Esophagus (tissue), 2 donors: ENCODE data around the gene EXOC6B. TPM values are rescaled to one million over a fixed set of nuclear protein-coding genes. Genes with fewer than 3 reads are reported as not detected.
"Not testable (repeated sequence)": the region's sequence is repeated elsewhere in the genome, so short reads cannot be mapped to it uniquely, and the experiment has no call there.

Source experiments
- H3K27ac ChIP-seq, 2 donors: one replicate each; pipeline ENCODE4 v1.5.1; 2013; ENCODE audit warnings: low read depth in 2 of 2, mild to moderate bottlenecking in 2 of 2, inconsistent platforms in 1 of 2, low read length in 1 of 2, moderate library complexity in 1 of 2
- H3K27me3 ChIP-seq, 2 donors: one replicate each; pipeline ENCODE4 v1.6.1; 2013; ENCODE audit warnings: low read length in 2 of 2, control low read depth in 1 of 2, mild to moderate bottlenecking in 1 of 2; ENCODE audit not compliant: insufficient read depth in 2 of 2, control insufficient read depth in 1 of 2
- H3K36me3 ChIP-seq, 2 donors: one replicate each; pipeline ENCODE4 v1.6.1; 2013; ENCODE audit warnings: low read length in 1 of 2; ENCODE audit not compliant: control insufficient read depth in 2 of 2, insufficient read depth in 2 of 2
- H3K4me1 ChIP-seq, 2 donors: one replicate each; pipeline ENCODE4 v1.6.1; 2013; ENCODE audit warnings: low read length in 1 of 2; ENCODE audit not compliant: control insufficient read depth in 2 of 2, insufficient read depth in 2 of 2
- H3K4me3 ChIP-seq, 2 donors: one replicate each; pipeline ENCODE4 v1.5.1; 2013; ENCODE audit warnings: low read length in 2 of 2, mild to moderate bottlenecking in 2 of 2, low read depth in 1 of 2, moderate library complexity in 1 of 2
- H3K9me3 ChIP-seq, 2 donors: one replicate each; pipeline ENCODE4 v1.6.1; 2013; ENCODE audit warnings: mild to moderate bottlenecking in 2 of 2, low read depth in 1 of 2, low read length in 1 of 2, moderate library complexity in 1 of 2; ENCODE audit not compliant: control insufficient read depth in 2 of 2, insufficient read depth in 1 of 2
- WGBS, 2 donors: extraction: QIAGEN DNeasy Blood & Tissue Kit; methylation state at CpG; one replicate each; pipeline ENCODE4 v1.1.7; 2013; 5-methylcytosine and 5-hydroxymethylcytosine counted together
- polyA plus RNA-seq, 2 donors: library from polyadenylated mRNA; stranded (reverse); fragments of 200-250 nt; gene quantifications; one replicate each; pipeline ENCODE4 v1.2.3, GENCODE V29; 2013
- donor health status: healthy with polysubstance abuse.
- donor health status: Bipolar disorder and iron deficiency.

Gene EXOC6B
- polyA plus RNA-seq, 2 donors: 6.0 to 8.4 TPM

DNA sequence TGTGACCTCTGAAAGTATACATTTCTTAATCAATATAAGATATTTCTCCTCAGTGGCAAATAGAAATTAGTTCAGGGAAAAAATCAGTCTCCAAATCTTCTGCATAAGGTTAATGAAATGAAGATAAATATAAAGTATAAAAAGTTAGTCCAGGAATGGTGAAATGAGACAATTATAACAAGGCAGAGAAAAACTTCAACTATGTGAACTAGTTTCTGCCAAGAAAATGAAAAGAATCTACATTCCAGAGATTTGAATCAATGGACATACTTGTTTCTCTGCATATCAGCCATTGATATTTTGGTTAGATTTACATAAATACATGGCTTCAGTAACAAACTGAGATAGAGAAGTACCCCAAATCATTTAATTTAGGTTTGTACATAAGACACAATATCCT lies 249.0 kb downstream of the EXOC6B start:
- no peak overlapping the region for H3K4me3 ChIP-seq
- H3K27ac ChIP-seq: no peak overlapping the region
- no peaks in the 10 kb centered on the region for H3K27me3 ChIP-seq
- H3K36me3 ChIP-seq: no peaks in the 10 kb centered on the region
- H3K4me1 ChIP-seq: no peaks in the 10 kb centered on the region
- H3K9me3 ChIP-seq: no peaks in the 10 kb centered on the region

DNA sequence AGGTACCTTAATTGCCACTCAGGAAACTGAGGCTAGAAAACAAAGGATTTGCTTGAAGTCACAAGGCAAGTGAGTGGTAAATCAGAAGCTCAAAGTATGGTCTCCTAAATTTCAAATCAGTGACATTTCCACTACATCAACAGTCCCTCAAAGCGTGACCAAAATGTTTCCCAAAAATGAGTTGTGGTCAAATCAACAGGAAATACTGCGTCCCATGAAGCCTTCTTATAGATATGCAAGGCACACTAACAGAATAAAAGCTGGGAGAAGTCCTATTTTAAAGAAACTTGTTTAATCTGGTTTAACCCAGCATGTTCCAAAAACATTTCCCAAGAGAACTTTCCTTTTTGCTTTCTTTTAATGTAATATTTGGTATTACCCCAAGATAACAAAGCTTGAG lies 249.4 kb downstream of the EXOC6B start:
- 79 to 80% methylated on average over 2 of the region's 2 CpGs for WGBS, 2 donors
- Histone ChIP-seq H3K27me3 (no peaks in the 10 kb centered on the region), H3K36me3 (no peaks in the 10 kb centered on the region), H3K9me3 (no peaks in the 10 kb centered on the region), H3K4me1 (no peaks in the 10 kb centered on the region), H3K27ac (no peak overlapping the region), H3K4me3 (no peak overlapping the region)

DNA sequence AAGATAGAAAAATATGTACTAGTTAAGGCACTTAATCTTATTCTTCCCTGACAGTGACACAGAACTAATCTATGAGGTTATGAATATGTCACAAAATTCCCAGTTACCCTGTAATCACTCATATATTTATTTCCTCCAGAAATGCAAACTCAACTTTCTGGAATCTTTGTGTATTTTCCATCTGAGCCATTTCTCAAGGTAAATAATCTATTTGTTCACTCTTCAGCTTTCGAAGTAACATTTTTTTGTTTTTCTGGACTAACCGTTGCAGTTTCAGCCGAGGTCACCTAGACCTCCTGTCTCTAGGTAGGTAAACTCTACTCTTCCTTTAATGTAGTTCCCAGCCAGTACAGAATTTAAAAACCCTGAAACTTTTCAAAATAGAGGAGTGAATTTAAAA lies 250.9 kb downstream of the EXOC6B start:
- H3K9me3 ChIP-seq: no peaks in the 10 kb centered on the region
- H3K4me3 ChIP-seq: no peak overlapping the region
- WGBS, 2 donors: 84 to 95% methylated on average over 3 of the region's 3 CpGs
- H3K27me3 ChIP-seq: no peaks in the 10 kb centered on the region
- no peaks in the 10 kb centered on the region for H3K4me1 ChIP-seq
- no peaks in the 10 kb centered on the region for H3K36me3 ChIP-seq
- no peak overlapping the region for H3K27ac ChIP-seq

DNA sequence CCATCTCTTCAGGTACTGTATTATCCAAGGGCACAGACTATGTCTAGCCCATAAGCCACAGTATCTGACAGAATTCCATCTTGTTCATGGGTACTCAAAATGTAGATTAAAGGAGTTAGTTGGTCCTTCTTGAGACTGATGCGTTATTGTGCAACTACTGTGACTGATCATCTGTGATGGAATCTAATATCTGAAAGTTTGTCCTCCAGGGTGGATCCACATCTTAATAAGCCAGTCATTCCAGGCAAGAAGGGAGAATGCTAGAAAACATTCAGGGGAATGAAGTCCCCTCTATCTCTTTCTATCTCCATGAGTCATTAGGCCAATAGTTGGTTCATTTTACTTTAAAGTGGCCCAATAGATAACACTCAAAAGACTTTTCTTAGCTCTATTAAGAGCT lies 252.6 kb downstream of the EXOC6B start:
- no peaks in the 10 kb centered on the region for H3K4me1 ChIP-seq
- no peaks in the 10 kb centered on the region for H3K9me3 ChIP-seq
- no peak overlapping the region for H3K4me3 ChIP-seq
- no peaks in the 10 kb centered on the region for H3K27me3 ChIP-seq
- H3K27ac ChIP-seq: no peak overlapping the region
- WGBS, 2 donors: 99 to 100% methylated on average over 1 of the region's 1 CpG
- H3K36me3 ChIP-seq: no peaks in the 10 kb centered on the region

DNA sequence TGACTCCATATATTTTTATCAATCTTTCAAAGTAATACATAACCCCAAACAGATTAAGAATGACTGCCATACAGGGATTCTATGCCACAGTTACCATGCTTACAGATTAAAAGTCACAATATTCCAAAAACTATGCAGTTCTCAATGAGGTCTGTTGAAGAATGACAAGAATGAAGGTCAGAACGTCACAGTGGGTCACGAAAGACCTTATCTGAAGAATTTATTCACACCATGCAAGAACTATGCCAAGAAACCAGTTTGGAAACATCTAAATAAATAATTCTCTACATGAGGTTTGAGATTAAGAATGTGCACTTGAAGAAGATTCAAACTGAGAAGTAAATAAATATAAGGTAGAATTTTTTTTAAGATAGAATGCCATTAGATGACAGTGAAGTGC lies 253.3 kb downstream of the EXOC6B start:
- Histone ChIP-seq H3K4me3 (no peak overlapping the region), H3K27me3 (no peaks in the 10 kb centered on the region), H3K9me3 (no peaks in the 10 kb centered on the region), H3K27ac (no peak overlapping the region), H3K4me1 (no peaks in the 10 kb centered on the region), H3K36me3 (no peaks in the 10 kb centered on the region)
- 86 to 89% methylated on average over 2 of the region's 2 CpGs for WGBS, 2 donors

DNA sequence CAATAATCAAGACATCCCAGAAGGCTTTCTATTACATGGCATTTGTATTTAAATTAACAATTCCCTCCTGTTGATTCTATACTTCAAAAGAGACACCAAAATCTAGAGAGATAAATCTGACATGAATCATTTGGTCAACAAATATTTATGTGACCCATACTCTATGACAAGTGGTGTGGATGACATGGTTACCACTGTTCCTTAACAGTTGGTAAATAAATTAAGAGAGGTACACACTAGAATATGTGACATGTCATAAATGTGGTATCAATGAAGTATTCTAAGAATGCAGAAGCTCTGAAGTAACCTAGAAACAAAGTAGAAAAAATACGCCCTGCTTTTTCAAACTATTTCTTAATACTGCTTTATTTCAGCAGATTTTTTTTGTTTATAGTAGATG lies 255.4 kb downstream of the EXOC6B start:
- Histone ChIP-seq H3K9me3 (no peaks in the 10 kb centered on the region), H3K4me1 (no peaks in the 10 kb centered on the region)
- 93 to 97% methylated on average over 1 of the region's 1 CpG for WGBS, 2 donors

DNA sequence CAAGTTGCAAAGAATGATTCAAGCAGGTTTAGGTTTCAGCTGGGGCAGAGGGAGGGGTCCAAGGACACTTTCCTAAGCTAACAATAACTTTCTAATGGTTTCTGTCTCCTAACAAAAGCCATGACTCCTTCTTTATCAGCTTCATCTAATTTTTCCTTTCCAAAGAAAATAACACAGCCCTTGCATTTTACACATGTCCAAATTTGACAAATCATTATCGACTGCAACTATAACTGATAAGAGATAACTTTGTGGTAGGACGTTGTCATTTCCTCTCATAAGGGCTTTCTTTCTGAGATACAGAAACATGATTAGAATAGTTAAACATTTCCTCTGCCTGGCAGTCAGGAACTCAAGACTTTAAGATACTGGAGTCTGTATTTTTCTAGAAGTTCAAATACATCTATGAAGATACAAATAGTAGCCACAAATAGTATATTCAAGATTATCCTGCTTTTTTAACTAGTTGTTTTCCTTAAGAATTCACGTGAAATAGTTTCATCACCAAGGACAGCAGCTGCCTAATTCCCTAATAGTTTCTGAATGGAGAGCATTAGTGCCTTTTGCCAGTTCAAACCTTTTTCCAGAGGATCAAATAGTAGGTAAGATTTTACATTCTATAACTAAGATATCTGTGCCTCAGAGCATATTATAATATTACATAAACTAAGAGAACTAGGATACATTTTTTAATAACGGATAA lies 263.2 kb downstream of the EXOC6B start:
- WGBS, 2 donors: 46 to 57% methylated on average over 4 of the region's 4 CpGs
- Histone ChIP-seq H3K9me3 (no peaks in the 10 kb centered on the region), H3K4me1 (no peaks in the 10 kb centered on the region), H3K27ac (no peak overlapping the region), H3K36me3 (no peaks in the 10 kb centered on the region), H3K27me3 (no peaks in the 10 kb centered on the region), H3K4me3 (no peak overlapping the region)

More for the DNA sequence above, 255.4 kb downstream of the EXOC6B start:
- H3K36me3 ChIP-seq: no peaks in the 10 kb centered on the region
- no peaks in the 10 kb centered on the region for H3K27me3 ChIP-seq
- H3K27ac ChIP-seq: no peak overlapping the region
- H3K4me3 ChIP-seq: no peak overlapping the region

DNA sequence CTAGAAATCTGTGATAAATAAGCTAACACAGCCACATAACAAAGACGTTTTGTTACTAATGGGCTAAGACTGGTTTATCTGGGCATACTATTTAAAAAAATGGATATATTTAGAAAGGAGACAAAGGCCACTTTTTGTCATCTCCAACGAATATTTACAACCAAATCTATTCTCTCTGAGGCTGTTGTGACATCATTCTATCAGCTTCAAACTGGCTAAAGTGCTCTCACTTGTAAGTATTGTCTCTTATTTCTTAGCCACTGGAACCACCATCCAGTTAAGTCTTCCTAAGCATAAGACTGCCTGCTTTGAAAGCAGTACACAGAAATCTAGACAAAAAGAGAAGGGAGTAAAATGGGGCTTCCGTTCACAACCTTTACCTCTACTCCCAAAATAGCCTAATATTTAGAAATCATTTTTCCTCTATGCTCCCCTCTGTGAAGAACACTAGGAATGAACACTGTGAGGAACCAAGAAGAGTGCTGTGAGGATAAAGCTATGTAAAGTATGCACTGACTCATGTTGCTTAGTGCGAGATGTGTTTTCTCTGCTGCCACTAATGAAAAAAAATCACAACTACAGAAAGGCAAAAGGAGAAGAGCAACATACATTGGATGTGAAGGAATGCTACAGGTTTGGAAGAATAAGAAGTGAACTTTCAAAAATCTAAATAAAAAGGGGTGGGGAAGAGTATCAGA lies 264.1 kb downstream of the EXOC6B start:
- 57 to 60% methylated on average over 4 of the region's 4 CpGs for WGBS, 2 donors
- no peak overlapping the region for H3K4me3 ChIP-seq
- no peaks in the 10 kb centered on the region for H3K9me3 ChIP-seq
- no peak overlapping the region for H3K27ac ChIP-seq
- H3K36me3 ChIP-seq: no peaks in the 10 kb centered on the region
- no peaks in the 10 kb centered on the region for H3K27me3 ChIP-seq
- no peaks in the 10 kb centered on the region for H3K4me1 ChIP-seq

DNA sequence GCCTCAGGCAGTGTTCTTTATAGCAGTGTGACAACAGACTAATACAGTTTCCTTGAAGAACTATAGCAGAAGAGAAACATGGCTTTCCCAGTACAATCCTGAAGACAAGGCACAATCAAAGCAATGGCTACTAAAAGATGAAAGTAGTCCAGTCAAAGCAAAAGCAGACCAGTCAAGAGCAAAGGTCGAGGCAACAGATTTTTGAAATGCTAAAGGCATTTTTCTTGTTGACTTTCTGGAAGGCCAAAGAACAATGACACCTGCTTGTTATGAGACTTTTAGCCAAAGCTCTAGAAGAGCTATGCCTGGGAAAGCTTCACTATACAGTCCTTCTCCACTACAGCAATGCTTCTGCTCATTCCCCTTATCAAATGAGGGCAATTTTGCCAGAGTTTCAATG lies 269.9 kb downstream of the EXOC6B start:
- Histone ChIP-seq H3K4me1 (no peaks in the 10 kb centered on the region), H3K4me3 (no peak overlapping the region), H3K27me3 (no peaks in the 10 kb centered on the region), H3K36me3 (no peaks in the 10 kb centered on the region), H3K9me3 (no peaks in the 10 kb centered on the region), H3K27ac (no peak overlapping the region)
- 92 to 95% methylated on average over 1 of the region's 1 CpG for whole genome bisulfite sequencing, 2 donors

DNA sequence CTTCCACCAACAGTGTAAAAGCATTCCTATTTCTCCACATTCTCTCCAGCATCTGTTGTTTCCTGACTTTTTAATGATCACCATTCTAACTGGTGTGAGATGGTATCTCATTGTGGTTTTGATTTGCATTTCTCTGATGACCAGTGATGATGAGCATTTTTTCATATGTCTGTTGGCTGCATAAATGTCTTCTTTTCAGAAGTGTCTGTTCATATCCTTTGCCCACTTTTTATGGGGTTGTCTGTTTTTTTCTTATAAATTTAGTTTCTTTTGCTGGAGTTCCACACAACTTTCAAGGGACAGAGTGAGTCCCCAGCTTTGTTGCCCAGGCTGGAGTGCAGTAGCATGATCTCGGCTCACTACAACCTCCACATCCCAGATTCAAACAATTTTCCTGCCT lies 270.5 kb downstream of the EXOC6B start:
- 93 to 96% methylated on average over 1 of the region's 1 CpG for WGBS, 2 donors
- not testable (repeated sequence) for H3K36me3 ChIP-seq, H3K9me3 ChIP-seq, H3K4me1 ChIP-seq, H3K27ac ChIP-seq, H3K27me3 ChIP-seq, H3K4me3 ChIP-seq
